B cell (primary cell): ENCODE data around the gene COPS3.

Experiments used
- EZH2 ChIP-seq: IDR thresholded peaks from 2 replicates; pipeline ENCODE4 v1.6.1; 2012; ENCODE audit warnings: borderline replicate concordance, low read depth, mild to moderate bottlenecking, moderate library complexity, low read length; ENCODE audit not compliant: insufficient read depth, poor library complexity, severe bottlenecking
- TF ChIP-seq, protein P1 (sequence below): fragments of 200-600 bp; IDR thresholded peaks from one replicate; pipeline ENCODE4 v1.8.0; 2022; ENCODE audit warnings: antibody characterized with exemption, mild to moderate bottlenecking

DNA sequence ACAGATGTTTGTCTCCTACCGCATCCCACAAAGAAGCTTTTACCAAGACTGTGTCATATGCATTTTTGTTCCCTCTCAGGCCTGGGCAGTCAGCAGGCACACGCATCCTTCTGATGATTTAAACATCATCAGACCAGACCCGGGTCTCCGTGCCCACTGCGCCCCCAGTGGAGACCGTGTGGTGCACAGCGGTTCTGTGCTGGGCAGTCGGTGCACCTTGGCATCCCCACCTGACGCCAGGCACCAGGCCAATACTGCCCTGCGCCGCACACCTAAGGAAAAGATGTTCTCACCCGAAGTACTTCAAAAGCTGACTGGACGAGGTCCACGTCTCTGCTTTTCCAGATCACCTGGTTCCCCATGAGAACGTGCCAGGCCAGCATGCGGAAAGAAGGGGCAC, 64.3 kb downstream of the COPS3 start:
- no peak for TF ChIP-seq EZH2
- TF ChIP-seq, protein P1, sequence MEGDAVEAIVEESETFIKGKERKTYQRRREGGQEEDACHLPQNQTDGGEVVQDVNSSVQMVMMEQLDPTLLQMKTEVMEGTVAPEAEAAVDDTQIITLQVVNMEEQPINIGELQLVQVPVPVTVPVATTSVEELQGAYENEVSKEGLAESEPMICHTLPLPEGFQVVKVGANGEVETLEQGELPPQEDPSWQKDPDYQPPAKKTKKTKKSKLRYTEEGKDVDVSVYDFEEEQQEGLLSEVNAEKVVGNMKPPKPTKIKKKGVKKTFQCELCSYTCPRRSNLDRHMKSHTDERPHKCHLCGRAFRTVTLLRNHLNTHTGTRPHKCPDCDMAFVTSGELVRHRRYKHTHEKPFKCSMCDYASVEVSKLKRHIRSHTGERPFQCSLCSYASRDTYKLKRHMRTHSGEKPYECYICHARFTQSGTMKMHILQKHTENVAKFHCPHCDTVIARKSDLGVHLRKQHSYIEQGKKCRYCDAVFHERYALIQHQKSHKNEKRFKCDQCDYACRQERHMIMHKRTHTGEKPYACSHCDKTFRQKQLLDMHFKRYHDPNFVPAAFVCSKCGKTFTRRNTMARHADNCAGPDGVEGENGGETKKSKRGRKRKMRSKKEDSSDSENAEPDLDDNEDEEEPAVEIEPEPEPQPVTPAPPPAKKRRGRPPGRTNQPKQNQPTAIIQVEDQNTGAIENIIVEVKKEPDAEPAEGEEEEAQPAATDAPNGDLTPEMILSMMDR = no peak
